Measurements from ENCODE around the gene SCNN1G.

The SCNN1G gene

DNA sequence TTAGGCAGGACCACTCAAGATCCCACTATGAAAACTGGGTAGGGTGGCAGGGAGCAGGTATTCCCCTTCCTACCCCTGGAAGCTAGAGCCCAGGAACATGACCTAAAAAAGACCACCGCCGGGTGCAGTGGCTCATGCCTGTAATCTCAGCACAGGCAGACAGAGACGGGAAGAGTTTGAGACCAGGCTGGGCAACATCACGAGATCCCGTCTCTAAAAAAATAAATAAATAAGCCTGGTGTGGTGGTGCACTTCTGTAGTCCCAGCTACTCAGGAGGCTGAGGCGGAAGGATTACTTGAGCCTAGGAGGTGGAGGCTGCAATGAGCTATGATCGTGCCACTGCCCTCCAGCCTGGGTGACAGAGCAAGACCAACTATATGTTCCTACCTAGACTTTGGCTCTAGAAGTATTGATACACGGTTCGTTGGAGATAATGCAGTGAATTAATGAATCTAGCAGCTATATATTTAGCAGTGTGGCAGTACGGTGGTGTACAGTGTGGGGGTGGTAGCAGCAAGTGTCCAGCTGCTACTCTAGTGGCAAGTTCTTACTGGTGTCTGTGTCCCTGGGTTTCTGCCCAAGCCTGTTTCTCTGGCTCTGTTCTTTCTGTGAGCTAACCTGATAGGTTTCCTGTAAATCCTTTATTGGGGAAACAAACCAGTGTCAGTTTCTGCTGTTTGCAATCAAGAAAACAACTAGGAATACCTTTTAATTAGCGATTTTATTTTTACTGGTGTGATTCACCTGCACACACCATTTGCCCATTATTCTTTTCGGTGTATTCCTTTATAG lies 30.0 kb upstream of the SCNN1G start:
- no peak for DNase-seq (ENCODE audit: low read depth)

DNA sequence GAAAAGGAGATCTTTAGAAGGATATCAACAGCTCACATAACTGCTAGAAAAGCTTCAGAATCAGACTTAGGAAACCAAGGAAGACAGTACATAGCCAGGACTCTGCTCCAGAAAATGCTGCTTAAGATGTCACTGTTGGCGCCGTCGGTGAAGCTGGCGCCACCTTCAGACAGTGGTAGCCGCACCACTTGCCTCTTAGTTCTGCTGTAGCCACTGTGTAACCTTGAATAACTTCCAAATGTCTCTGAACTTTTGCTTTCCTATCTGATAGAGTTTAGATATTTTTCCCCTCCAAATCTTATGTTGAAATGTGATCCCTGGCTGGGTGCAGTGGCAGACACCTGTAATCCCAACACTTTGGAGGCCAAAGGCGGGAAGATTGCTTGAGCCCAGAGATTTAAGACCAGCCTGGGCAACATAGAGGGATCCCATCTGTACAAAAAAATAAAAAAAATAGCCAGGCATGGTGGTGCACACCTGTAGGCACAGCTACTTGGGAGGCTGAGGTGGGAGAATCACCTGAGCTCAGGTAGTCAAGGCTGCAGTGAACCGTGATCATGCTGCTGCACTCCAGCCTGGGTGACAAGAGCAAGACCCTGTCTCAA lies 27.0 kb upstream of the SCNN1G start:
- DNase-seq (ENCODE audit: low read depth): no peak

DNA sequence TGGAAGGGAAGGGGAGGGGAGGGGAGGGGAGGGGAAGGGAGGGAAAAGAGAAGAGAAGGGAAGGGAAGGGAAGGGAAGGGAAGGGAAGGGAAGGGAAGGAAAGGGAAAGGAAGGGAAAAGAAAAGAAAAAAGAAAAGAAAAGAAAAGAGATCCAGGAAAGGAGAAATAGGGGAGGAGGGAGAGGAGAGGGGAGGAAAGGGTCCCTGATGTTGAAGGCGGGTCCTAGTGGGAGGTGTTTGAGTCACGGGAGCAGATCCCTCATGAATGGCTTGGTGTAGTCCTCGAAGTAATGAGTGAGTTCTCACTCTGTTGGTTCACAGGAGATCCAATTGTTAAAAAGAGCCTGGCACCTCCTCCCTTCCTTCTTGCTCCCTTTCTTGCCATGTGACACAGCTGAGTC lies 26.4 kb upstream of the SCNN1G start:
- DNase-seq (ENCODE audit: low read depth): no peak

- no peak for DNase-seq (ENCODE audit: low read depth)
These were observed 25.5 kb upstream of the SCNN1G start for GRCh38 chr16:23156946-23157460.

GRCh38 chr16:23158114-23158513 lies 24.4 kb upstream of the SCNN1G start:
- DNase-seq (ENCODE audit: low read depth): no peak

- DNase-seq (ENCODE audit: low read depth): peak; percentile 45
These were observed 22.5 kb upstream of the SCNN1G start for GRCh38 chr16:23160082-23160481.

DNA sequence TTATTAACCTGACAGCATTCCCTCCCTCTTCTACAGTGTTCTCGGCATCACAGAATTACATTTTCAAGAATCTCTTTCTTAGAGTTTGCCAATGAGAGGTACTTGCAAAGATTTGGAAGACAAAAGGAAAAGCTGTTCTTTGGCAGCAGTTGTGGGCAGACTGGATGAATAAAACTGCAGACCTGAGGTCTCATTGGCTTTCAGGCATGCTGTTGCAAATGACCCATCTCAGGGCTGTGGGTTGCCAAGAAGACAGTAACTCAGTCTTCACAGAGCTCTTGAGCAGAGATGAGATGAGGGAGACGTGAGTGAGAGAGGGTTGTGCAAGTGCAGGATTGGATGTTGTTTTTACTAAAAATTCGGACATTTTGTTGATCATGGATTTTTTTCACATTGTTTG lies 22.0 kb upstream of the SCNN1G start:
- DNase-seq (ENCODE audit: low read depth): no peak

DNA sequence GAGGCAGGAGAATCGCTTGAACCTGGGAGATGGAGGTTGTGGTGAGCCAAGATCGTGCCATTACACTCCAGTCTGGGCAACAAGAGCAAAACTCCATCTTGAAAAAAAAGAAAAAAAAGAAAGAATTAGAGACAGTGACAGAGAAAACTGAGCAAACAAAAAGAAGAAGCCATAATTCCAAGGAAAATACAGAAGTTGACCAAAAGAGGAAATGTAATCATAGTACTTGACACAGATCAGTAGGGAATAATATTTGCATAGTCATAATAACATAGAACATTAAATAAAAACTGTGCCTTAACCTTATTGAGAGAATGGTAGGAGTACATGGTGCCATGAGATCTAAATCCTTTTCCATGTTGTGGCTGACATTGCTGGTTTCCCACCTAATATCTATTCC lies 18.6 kb upstream of the SCNN1G start:
- DNase-seq (ENCODE audit: low read depth): no peak

DNA sequence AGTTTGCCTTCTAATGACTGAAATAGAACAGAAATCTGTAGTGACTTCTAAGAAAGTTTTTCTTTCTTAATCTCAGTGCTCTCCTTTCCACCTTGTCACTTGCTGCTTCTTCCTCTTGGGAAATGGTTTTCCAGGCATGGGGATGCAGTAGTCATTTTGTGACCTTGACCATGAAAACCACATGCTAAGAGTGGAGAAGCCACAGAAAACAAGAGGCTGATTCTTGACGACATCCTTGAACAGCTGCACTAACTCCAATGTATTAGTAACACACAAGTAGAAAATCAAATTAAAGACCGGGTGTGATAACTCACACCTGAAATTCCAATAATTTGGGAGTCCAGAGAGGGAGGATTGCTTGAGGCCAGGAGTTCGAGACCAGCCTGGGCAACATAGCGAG lies 17.8 kb upstream of the SCNN1G start:
- DNase-seq (ENCODE audit: low read depth): no peak

- no peak for DNase-seq (ENCODE audit: low read depth)
These were observed 10.0 kb upstream of the SCNN1G start for GRCh38 chr16:23172583-23172982.

DNA sequence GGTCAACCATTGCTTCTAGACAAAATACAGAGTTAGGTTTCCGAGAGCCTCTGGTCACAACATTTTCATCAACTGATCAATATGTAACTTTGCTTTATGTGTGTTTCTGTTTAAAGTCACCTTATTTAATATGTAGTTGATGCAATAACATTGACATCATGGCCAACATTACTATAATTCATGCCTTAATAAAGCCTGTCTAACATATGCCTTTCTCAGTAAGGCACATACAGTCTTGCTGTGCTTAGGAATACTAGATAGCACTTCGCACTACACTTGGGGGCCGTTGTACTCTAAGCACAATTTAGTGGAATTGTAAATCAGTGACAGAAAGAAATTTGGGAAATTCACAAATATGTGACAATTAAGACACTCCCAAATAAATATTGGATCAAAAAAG lies 9.6 kb upstream of the SCNN1G start:
- DNase-seq (ENCODE audit: low read depth): no peak

GRCh38 chr16:23174622-23175021 lies 7.9 kb upstream of the SCNN1G start:
- DNase-seq (ENCODE audit: low read depth): no peak

DNA sequence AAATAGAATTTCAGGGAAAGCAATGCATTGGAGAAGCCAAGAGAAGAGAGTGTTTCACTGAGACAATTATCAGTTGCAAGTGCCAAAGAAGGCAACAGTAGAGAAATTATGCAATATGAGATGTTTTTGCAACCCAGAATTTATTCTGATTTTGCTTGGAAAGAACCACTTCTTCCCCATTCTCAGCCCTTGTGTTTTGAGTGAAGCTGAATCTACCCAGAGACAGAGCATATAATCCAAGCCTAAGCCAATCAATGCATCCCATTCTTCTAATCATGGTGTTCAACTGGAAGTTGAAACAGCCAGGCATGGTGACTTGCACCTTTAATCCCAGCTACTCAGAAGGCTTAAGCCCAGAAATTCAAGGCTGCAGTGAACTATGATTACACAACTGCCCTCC lies 6.9 kb upstream of the SCNN1G start:
- DNase-seq (ENCODE audit: low read depth): no peak

- DNase-seq (ENCODE audit: low read depth): no peak
These were observed 1.0 kb upstream of the SCNN1G start for GRCh38 chr16:23181506-23181905.

- no peak for DNase-seq (ENCODE audit: low read depth)
These were observed 303 bp upstream of the SCNN1G start for GRCh38 chr16:23182206-23182678.

DNA sequence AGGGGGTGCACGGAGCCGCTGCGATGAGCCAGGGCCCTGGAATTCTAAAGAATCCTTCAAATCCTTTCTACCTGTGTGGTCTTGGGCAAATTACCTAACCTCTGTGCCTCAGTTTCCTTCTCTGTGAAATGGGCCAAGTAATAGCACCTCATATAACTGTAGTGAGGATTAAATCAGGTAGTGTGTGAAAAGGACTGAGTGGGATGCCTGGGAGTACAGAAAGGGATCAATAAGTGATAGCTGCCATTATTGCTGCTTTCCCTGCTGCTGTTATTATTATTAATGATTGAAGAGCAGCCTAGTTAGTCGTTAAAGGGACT lies 958 bp downstream of the SCNN1G start:
- no peak for DNase-seq (ENCODE audit: low read depth)

- no peak for DNase-seq (ENCODE audit: low read depth)
These were observed 3.1 kb downstream of the SCNN1G start for GRCh38 chr16:23185656-23186055.

DNA sequence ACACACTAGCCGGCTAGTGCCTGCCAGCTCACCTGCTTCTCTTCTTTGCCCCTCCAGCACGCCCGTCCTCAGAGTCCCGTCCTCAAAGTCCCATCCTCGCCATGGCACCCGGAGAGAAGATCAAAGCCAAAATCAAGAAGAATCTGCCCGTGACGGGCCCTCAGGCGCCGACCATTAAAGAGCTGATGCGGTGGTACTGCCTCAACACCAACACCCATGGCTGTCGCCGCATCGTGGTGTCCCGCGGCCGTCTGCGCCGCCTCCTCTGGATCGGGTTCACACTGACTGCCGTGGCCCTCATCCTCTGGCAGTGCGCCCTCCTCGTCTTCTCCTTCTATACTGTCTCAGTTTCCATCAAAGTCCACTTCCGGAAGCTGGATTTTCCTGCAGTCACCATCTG lies 3.6 kb downstream of the SCNN1G start:
- no peak for DNase-seq (ENCODE audit: low read depth)

GRCh38 chr16:23187341-23187740 lies 4.8 kb downstream of the SCNN1G start:
- DNase-seq (ENCODE audit: low read depth): no peak

- no peak for DNase-seq (ENCODE audit: low read depth)
These were observed 6.4 kb downstream of the SCNN1G start for GRCh38 chr16:23188911-23189310.

GRCh38 chr16:23194497-23195221 lies 12.1 kb downstream of the SCNN1G start:
- no peak for DNase-seq (ENCODE audit: low read depth)

GRCh38 chr16:23195366-23195978 lies 12.9 kb downstream of the SCNN1G start:
- DNase-seq (ENCODE audit: low read depth): no peak

DNA sequence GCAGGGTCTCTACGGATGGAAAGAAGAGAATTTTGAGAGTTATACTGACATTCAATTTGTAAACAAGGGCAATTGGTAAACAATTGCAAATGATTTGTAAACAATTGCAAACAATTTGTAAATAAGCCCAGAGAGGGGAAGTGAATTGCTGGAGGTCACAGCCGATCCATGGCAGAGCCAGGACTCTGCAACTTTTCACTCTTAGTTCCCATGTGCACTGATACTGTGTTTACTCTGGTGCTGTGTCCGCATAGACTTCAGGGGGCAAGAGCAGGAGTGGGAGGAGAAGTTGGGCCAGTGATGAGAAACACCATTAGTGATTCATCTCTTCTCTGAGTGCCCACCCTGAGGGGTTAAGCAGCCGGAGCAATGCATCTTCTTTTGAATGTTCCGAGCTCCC lies 14.0 kb downstream of the SCNN1G start:
- no peak for DNase-seq (ENCODE audit: low read depth)
